HepG2 (cell line): ENCODE data around the gene NKD1. TPM values are rescaled to one million over a fixed set of nuclear protein-coding genes. Genes with fewer than 3 reads are reported as not detected.
A peak's percentile ranks its signal among the peaks of the same experiment; 100 is the strongest.

Source experiments
- ARHGAP35 ChIP-seq: sonication (generic); formaldehyde crosslinking; IDR thresholded peaks from 2 replicates; pipeline ENCODE4 v1.9.0; 2022; ENCODE audit warnings: mild to moderate bottlenecking, inconsistent platforms, moderate library complexity, missing genetic modification reagents, borderline replicate concordance
- ARID5B ChIP-seq: IDR thresholded peaks from 2 replicates; pipeline ENCODE4 v1.4.0; 2020; ENCODE audit warnings: mild to moderate bottlenecking, missing genetic modification reagents
- ARNTL ChIP-seq: sonication (generic); formaldehyde crosslinking; IDR thresholded peaks from 2 replicates; pipeline ENCODE4 v1.4.0; 2020; ENCODE audit warnings: mild to moderate bottlenecking, missing genetic modification reagents
- ATF1 ChIP-seq: IDR thresholded peaks from 2 replicates; pipeline ENCODE4 v1.6.1; 2016; ENCODE audit warnings: mild to moderate bottlenecking, control low read depth
- ATRX ChIP-seq: sonication (generic); formaldehyde crosslinking; IDR thresholded peaks from 2 replicates; pipeline ENCODE4 v1.4.0; 2020; ENCODE audit warnings: missing genetic modification reagents, borderline replicate concordance
- CBFB ChIP-seq: sonication (generic); formaldehyde crosslinking; IDR thresholded peaks from 2 replicates; pipeline ENCODE4 v1.4.0; 2020; ENCODE audit warnings: missing genetic modification reagents
- FOXK2 ChIP-seq: fragments of 450-650 bp; IDR thresholded peaks from 2 replicates; pipeline ENCODE4 v1.6.1; 2016
- FOXO1 ChIP-seq: sonication (generic); formaldehyde crosslinking; IDR thresholded peaks from 2 replicates; pipeline ENCODE4 v1.4.0; 2020; ENCODE audit warnings: missing genetic modification reagents
- KLF16 ChIP-seq, 2 experiments: sonication (generic) in 1 of 2; formaldehyde crosslinking in 1 of 2; IDR thresholded peaks; 2 replicates each; pipeline versions ENCODE4 v1.6.1 to v1.8.0; 2016 to 2023; ENCODE audit warnings: missing genetic modification reagents in 2 of 2, missing compliant biosample characterization in 1 of 2
- MAFG ChIP-seq: sonication (generic); formaldehyde crosslinking; IDR thresholded peaks from 2 replicates; pipeline ENCODE4 v1.5.1; 2020; ENCODE audit warnings: mild to moderate bottlenecking, missing genetic modification reagents
- NR3C1 ChIP-seq: sonication (generic); formaldehyde crosslinking; IDR thresholded peaks from 2 replicates; pipeline ENCODE4 v1.4.0; 2020; ENCODE audit warnings: missing genetic modification reagents
- NRL ChIP-seq: sonication (generic); formaldehyde crosslinking; IDR thresholded peaks from 2 replicates; pipeline ENCODE4 v1.5.0; 2020; ENCODE audit warnings: missing genetic modification reagents, mild to moderate bottlenecking, moderate library complexity, borderline replicate concordance
- RBAK ChIP-seq: sonication (generic); formaldehyde crosslinking; IDR thresholded peaks from 2 replicates; pipeline ENCODE4 v1.5.1; 2020; ENCODE audit warnings: mild to moderate bottlenecking, missing genetic modification reagents
- RBM22 ChIP-seq: fragments of 200-400 bp; formaldehyde crosslinking; optimal IDR thresholded peaks from 2 replicates; pipeline ENCODE3; 2017; ENCODE audit warnings: mild to moderate bottlenecking, low read length, moderate library complexity
- SETDB1 ChIP-seq: sonication (generic); formaldehyde crosslinking; IDR thresholded peaks from 2 replicates; pipeline ENCODE4 v1.5.1; 2020; ENCODE audit warnings: missing genetic modification reagents, mild to moderate bottlenecking, borderline replicate concordance
- TERF1 ChIP-seq: sonication (generic); formaldehyde crosslinking; IDR thresholded peaks from 2 replicates; pipeline ENCODE4 v1.8.0; 2022; ENCODE audit warnings: mild to moderate bottlenecking, missing genetic modification reagents, moderate library complexity
- ZNF253 ChIP-seq: sonication (generic); formaldehyde crosslinking; IDR thresholded peaks from 2 replicates; pipeline ENCODE4 v1.8.0; 2022; ENCODE audit warnings: mild to moderate bottlenecking, missing genetic modification reagents, borderline replicate concordance
- ZNF274 ChIP-seq: sonication (generic); formaldehyde crosslinking; IDR thresholded peaks from 2 replicates; pipeline ENCODE4 v1.5.1; 2020; ENCODE audit warnings: mild to moderate bottlenecking, missing genetic modification reagents
- ZNF292 ChIP-seq: sonication (generic); formaldehyde crosslinking; IDR thresholded peaks from 2 replicates; pipeline ENCODE4 v1.8.1; 2022; ENCODE audit warnings: mild to moderate bottlenecking, low read depth, missing genetic modification reagents, borderline replicate concordance
- ZNF496 ChIP-seq: sonication (generic); formaldehyde crosslinking; IDR thresholded peaks from 2 replicates; pipeline ENCODE4 v1.8.1; 2023; ENCODE audit warnings: mild to moderate bottlenecking, moderate library complexity, missing genetic modification reagents; ENCODE audit not compliant: insufficient replicate concordance
- ZNF503 ChIP-seq: sonication (generic); formaldehyde crosslinking; IDR thresholded peaks from 2 replicates; pipeline ENCODE4 v1.4.0; 2020; ENCODE audit warnings: missing genetic modification reagents
- polyA plus RNA-seq, 8 experiments: library from polyadenylated mRNA; depleted of rRNA in 3 of 8; stranded (reverse) in 7 of 8; unstranded in 1 of 8; fragments of >200 nt; fragmentation: Illumina TruSeq in 4 of 8; extraction: Trizol in 4 of 8; gene quantifications; 2 replicates each; pipeline versions ENCODE4 v1.2.1 to v1.2.3, GENCODE V29; 2011 to 2016; ENCODE audit warnings: low read depth in 4 of 8, missing spikeins in 1 of 8, mixed read lengths in 1 of 8; ENCODE audit not compliant: insufficient read depth in 1 of 8
- total RNA-seq, 5 experiments: library from RNA; depleted of rRNA; stranded (reverse); fragments of >200 nt; fragmentation: Illumina TruSeq; extraction: Trizol; gene quantifications; 2 replicates each; pipeline ENCODE4 v1.2.3, GENCODE V29; 2016; ENCODE audit warnings: low read depth in 1 of 5
- TF ChIP-seq, protein P1 (sequence below): sonication (generic); formaldehyde crosslinking; IDR thresholded peaks from 2 replicates; pipeline ENCODE4 v1.4.0; 2020; ENCODE audit warnings: missing genetic modification reagents

Gene NKD1
- total and polyA plus RNA-seq, 2 of the 13 experiments (the other 11 are each of a cell fraction or from before 2014, with no cell fraction given), result 70.4 to 121 TPM

- TF ChIP-seq, protein P1, sequence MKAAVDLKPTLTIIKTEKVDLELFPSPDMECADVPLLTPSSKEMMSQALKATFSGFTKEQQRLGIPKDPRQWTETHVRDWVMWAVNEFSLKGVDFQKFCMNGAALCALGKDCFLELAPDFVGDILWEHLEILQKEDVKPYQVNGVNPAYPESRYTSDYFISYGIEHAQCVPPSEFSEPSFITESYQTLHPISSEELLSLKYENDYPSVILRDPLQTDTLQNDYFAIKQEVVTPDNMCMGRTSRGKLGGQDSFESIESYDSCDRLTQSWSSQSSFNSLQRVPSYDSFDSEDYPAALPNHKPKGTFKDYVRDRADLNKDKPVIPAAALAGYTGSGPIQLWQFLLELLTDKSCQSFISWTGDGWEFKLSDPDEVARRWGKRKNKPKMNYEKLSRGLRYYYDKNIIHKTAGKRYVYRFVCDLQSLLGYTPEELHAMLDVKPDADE (CRISPR knock-in tag), result no peak
- TF ChIP-seq ARID5B (CRISPR knock-in tag) (peak; percentile 56), MAFG (CRISPR knock-in tag) (no peak), ZNF253 (CRISPR knock-in tag) (no peak), ATRX (CRISPR knock-in tag) (no peak), ARHGAP35 (CRISPR knock-in tag) (no peak), ATF1 (no peak), CBFB (CRISPR knock-in tag) (no peak), KLF16 (CRISPR knock-in tag; IDR thresholded peaks at IDR 0.05) (no peak), ZNF503 (CRISPR knock-in tag) (peak; percentile 72; the same call in 1 of the 2 replicates), ZNF274 (CRISPR knock-in tag) (no peak), TERF1 (CRISPR knock-in tag) (no peak), SETDB1 (no peak), NRL (no peak), ARNTL (CRISPR knock-in tag) (no peak), RBAK (CRISPR knock-in tag) (no peak), FOXK2 (no peak; the same call in 1 of the 2 replicates), RBM22 (peak; percentile 39), NR3C1 (CRISPR knock-in tag) (no peak), ZNF292 (CRISPR knock-in tag) (no peak), FOXO1 (CRISPR knock-in tag) (peak; percentile 41; the same call in 1 of the 2 replicates), ZNF496 (no peak)
Measured at GRCh38 chr16:50616883-50617645, 68.9 kb downstream of the NKD1 start (continued).
